ENCODE results near the gene NFKB2.

NFKB2 gene

GRCh38 chr10:102397222-102398171 lies 2.0 kb downstream of the NFKB2 start:
- TF ChIP-seq USF1 (IDR thresholded peaks at IDR 0.05) (no peak), TCF12 (IDR thresholded peaks at IDR 0.05; ENCODE audit: low read depth) (no peak), NFIC (IDR thresholded peaks at IDR 0.05) (no peak), REST (IDR thresholded peaks at IDR 0.05; ENCODE audit: low read depth) (no peak), TEAD4 (IDR thresholded peaks at IDR 0.05) (no peak), YY1 (IDR thresholded peaks at IDR 0.05; ENCODE audit: low read depth) (no peak), CEBPB (IDR thresholded peaks at IDR 0.05) (no peak), TAF1 (IDR thresholded peaks at IDR 0.05; ENCODE audit: low read depth) (no peak), FOXM1 (IDR thresholded peaks at IDR 0.05; ENCODE audit: borderline replicate concordance, low read depth) (no peak), ZBTB7A (IDR thresholded peaks at IDR 0.05; ENCODE audit: low read depth) (no peak), RAD21 (IDR thresholded peaks at IDR 0.05; ENCODE audit: low read depth) (no peak), CREB1 (IDR thresholded peaks at IDR 0.05; ENCODE audit: low read depth) (no peak), EGR1 (IDR thresholded peaks at IDR 0.05) (no peak), EP300 (IDR thresholded peaks at IDR 0.05; ENCODE audit: borderline replicate concordance) (no peak)
- TF ChIP-seq, protein P1, sequence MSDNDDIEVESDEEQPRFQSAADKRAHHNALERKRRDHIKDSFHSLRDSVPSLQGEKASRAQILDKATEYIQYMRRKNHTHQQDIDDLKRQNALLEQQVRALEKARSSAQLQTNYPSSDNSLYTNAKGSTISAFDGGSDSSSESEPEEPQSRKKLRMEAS (IDR thresholded peaks at IDR 0.05), result no peak

GRCh38 chr10:102398172-102399020 lies 2.9 kb downstream of the NFKB2 start:
- TF ChIP-seq EGR1 (IDR thresholded peaks at IDR 0.05) (no peak), USF1 (IDR thresholded peaks at IDR 0.05) (no peak), TAF1 (IDR thresholded peaks at IDR 0.05; ENCODE audit: low read depth) (no peak), TEAD4 (IDR thresholded peaks at IDR 0.05) (no peak), REST (IDR thresholded peaks at IDR 0.05; ENCODE audit: low read depth) (no peak), TCF12 (IDR thresholded peaks at IDR 0.05; ENCODE audit: low read depth) (no peak), ZBTB7A (IDR thresholded peaks at IDR 0.05; ENCODE audit: low read depth) (no peak), NFIC (IDR thresholded peaks at IDR 0.05) (no peak), CREB1 (IDR thresholded peaks at IDR 0.05; ENCODE audit: low read depth) (no peak), EP300 (IDR thresholded peaks at IDR 0.05; ENCODE audit: borderline replicate concordance) (no peak), YY1 (IDR thresholded peaks at IDR 0.05; ENCODE audit: low read depth) (no peak)
- TF ChIP-seq, protein P1 (IDR thresholded peaks at IDR 0.05), result no peak

DNA sequence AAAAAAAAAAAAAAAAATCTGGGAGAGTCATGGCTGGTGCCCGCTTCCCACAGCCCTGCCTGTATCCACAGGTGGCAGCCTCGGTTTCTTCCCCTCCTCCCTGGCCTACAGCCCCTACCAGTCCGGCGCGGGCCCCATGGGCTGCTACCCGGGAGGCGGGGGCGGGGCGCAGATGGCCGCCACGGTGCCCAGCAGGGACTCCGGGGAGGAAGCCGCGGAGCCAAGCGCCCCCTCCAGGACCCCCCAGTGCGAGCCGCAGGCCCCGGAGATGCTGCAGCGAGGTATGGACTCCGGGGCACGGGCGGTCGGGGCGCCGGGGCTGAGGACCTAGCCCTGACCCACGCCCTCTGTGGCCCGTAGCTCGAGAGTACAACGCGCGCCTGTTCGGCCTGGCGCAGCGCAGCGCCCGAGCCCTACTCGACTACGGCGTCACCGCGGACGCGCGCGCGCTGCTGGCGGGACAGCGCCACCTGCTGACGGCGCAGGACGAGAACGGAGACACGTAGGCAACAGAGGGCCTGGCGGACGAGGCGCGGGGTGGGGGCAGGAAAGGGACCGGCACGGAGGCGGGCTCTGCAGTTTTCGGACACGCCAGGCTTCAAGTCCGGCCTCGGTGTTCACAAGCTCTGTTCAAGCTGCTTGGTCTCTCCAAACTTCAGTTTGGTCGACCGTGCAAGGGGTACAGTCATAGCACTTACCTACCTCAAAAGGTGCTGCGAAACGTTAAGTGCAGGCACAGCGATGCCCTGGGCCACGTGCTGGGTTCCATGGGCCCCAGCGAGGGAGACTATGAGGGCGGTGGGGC lies 3.9 kb downstream of the NFKB2 start:
- TF ChIP-seq EP300 (IDR thresholded peaks at IDR 0.05; ENCODE audit: borderline replicate concordance) (peak; percentile 47; the same call in 1 of the 2 replicates), YY1 (IDR thresholded peaks at IDR 0.05; ENCODE audit: low read depth) (peak; percentile 77), TAF1 (IDR thresholded peaks at IDR 0.05; ENCODE audit: low read depth) (peak; percentile 64), TCF12 (IDR thresholded peaks at IDR 0.05; ENCODE audit: low read depth) (peak; percentile 78; the same call in 1 of the 2 replicates), NFIC (IDR thresholded peaks at IDR 0.05) (peak; percentile 36; the same call in 1 of the 2 replicates), CEBPB (IDR thresholded peaks at IDR 0.05) (no peak), CREB1 (IDR thresholded peaks at IDR 0.05; ENCODE audit: low read depth) (peak; percentile 71), TEAD4 (IDR thresholded peaks at IDR 0.05) (peak; percentile 41; the same call in 1 of the 2 replicates), USF1 (IDR thresholded peaks at IDR 0.05) (peak; percentile 35; the same call in 1 of the 2 replicates), ZBTB7A (IDR thresholded peaks at IDR 0.05; ENCODE audit: low read depth) (peak; percentile 94), FOXM1 (IDR thresholded peaks at IDR 0.05; ENCODE audit: borderline replicate concordance, low read depth) (peak; percentile 60; the same call in 1 of the 2 replicates), RAD21 (IDR thresholded peaks at IDR 0.05; ENCODE audit: low read depth) (peak; percentile 88), EGR1 (IDR thresholded peaks at IDR 0.05) (no peak; the same call in 1 of the 2 replicates), REST (IDR thresholded peaks at IDR 0.05; ENCODE audit: low read depth) (no peak)
- TF ChIP-seq, protein P1 (IDR thresholded peaks at IDR 0.05), result peak; percentile 97

Measured in Ishikawa (cell line).